Fibroblast of lung (primary cell): Measurements from ENCODE around the gene POLR2L. TPM values are rescaled to one million over a fixed set of nuclear protein-coding genes. Genes with fewer than 3 reads are reported as not detected.

ENCODE experiments used
- DNase-seq, 2 donors: peaks; one replicate each; pipeline versions ENCODE4 v3.0.0 to v3.0.0-alpha.2; 2010; ENCODE audit warnings: low read depth in 2 of 2
- H2AFZ ChIP-seq: 2 replicates; pipeline ENCODE4 v1.5.1; 2012; ENCODE audit warnings: low read length, control low read depth, inconsistent platforms
- H3K27ac ChIP-seq: 2 replicates; pipeline ENCODE4 v1.5.1; 2011; ENCODE audit warnings: low read length, control low read depth; ENCODE audit not compliant: insufficient read depth
- H3K27me3 ChIP-seq: 2 replicates; pipeline ENCODE4 v1.5.1; 2011; ENCODE audit warnings: mild to moderate bottlenecking, low read length; ENCODE audit not compliant: control insufficient read depth, insufficient read depth
- H3K36me3 ChIP-seq: 2 replicates; pipeline ENCODE4 v1.5.1; 2011; ENCODE audit warnings: low read length; ENCODE audit not compliant: control insufficient read depth, insufficient read depth
- H3K4me1 ChIP-seq: 2 replicates; pipeline ENCODE4 v1.5.1; 2011; ENCODE audit warnings: low read length; ENCODE audit not compliant: control insufficient read depth, insufficient read depth; ENCODE audit errors: extremely low read depth
- H3K4me2 ChIP-seq: 2 replicates; pipeline ENCODE4 v1.5.1; 2011; ENCODE audit warnings: low read length, control low read depth; ENCODE audit not compliant: insufficient read depth; ENCODE audit errors: extremely low read depth
- H3K4me3 ChIP-seq, 4 experiments: fragments of 200-600 bp in 1 of 4; sonication (generic) in 1 of 4; replicated peaks in 1 of 4; 2 replicates each; pipeline ENCODE4 v1.5.1; 2011 to 2016; ENCODE audit warnings: low read length in 4 of 4, low read depth in 3 of 4, mild to moderate bottlenecking in 3 of 4, control low read depth in 2 of 4, inconsistent platforms in 1 of 4, mixed read lengths in 1 of 4; ENCODE audit not compliant: insufficient read depth in 1 of 4; ENCODE audit errors: control extremely low read depth in 1 of 4
- H3K79me2 ChIP-seq: 2 replicates; pipeline ENCODE4 v1.5.1; 2012; ENCODE audit warnings: mild to moderate bottlenecking, low read length, inconsistent platforms; ENCODE audit not compliant: control insufficient read depth, insufficient read depth
- H3K9ac ChIP-seq: 2 replicates; pipeline ENCODE4 v1.5.1; 2011; ENCODE audit warnings: mild to moderate bottlenecking, low read length, control low read depth; ENCODE audit not compliant: insufficient read depth
- H3K9me3 ChIP-seq: 2 replicates; pipeline ENCODE4 v1.5.1; 2012; ENCODE audit warnings: low read depth, low read length; ENCODE audit not compliant: control insufficient read depth, insufficient read depth
- H4K20me1 ChIP-seq: 2 replicates; pipeline ENCODE4 v1.5.1; 2011; ENCODE audit warnings: low read length; ENCODE audit not compliant: control insufficient read depth, insufficient read depth; ENCODE audit errors: extremely low read depth
- EZH2 ChIP-seq: IDR thresholded peaks from 2 replicates; pipeline ENCODE4 v1.5.1; 2012; ENCODE audit warnings: low read length, control low read depth, mild to moderate bottlenecking; ENCODE audit errors: missing control alignments
- polyA plus RNA-seq, 2 donors: library from polyadenylated mRNA; depleted of rRNA in 1 of 2; stranded (reverse) in 1 of 2; unstranded in 1 of 2; fragments of >200 nt; gene quantifications; 2 replicates each; pipeline ENCODE4 v1.2.1, GENCODE V29; 2011 to 2012; ENCODE audit warnings: missing spikeins in 1 of 2
- total RNA-seq: library from RNA; depleted of rRNA; stranded (reverse); fragments of >200 nt; gene quantifications from 2 replicates; pipeline ENCODE4 v1.2.1, GENCODE V29; 2014
- TF ChIP-seq, protein P1 (sequence below), 2 donors: IDR thresholded peaks in 1 of 2; conservative IDR thresholded peaks in 1 of 2; 1 replicate in 1 of 2; 2 replicates in 1 of 2; pipeline ENCODE4 v1.5.1; 2011 to 2012; ENCODE audit warnings: low read length in 2 of 2, control low read depth in 1 of 2, inconsistent platforms in 1 of 2, low read depth in 1 of 2, mild to moderate bottlenecking in 1 of 2

Gene POLR2L
- total and polyA plus RNA-seq, 2 donors (not counting 1 experiment from before 2014, with no cell fraction given), result 181 to 196 TPM

DNA sequence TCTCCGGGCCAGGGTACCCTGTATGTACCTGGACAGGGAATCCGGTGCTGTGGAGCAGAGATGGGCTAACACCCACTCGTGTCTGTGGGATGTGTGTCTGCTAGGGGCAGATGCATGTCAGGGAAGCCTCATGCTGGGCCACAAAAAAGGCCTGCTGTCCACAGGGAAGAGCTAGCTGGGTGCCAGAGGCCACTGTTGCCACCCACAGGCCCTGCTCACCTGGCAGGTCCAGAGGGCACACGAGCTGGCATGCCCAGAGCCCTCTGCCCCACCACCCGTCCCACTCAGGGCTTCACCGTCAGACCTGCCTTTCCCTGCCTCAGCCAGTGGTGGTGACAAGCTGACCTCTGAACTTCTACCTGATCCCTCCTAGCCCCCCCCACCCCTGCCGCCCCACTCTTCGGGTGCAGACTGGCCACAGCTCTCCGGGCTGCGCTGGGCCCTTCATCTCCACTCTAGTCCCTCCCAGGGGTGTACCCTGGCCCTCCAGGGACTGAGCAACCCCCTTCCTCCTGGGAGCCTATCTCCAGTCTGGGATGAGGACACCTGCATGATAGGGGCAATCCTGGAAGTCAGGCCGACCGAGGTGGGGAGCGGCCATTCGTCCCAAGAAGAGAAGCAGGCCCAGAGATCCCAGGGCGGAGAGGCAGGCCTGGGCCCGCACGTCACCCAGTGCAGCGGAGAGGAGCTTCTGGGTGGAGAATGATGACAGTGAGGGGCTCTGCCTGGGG is 45.6 kb downstream of the POLR2L start:
- DNase-seq, result no peak
- Histone ChIP-seq H3K9ac (peak overlapping the region; percentile 78), H3K4me1 (peaks cover 7% of the 10 kb centered on the region), H3K4me2 (peak overlapping the region; percentile 100), H3K79me2 (peaks cover 17% of the 10 kb centered on the region), H3K27ac (peak overlapping the region; percentile 88), H3K27me3 (no peaks in the 10 kb centered on the region), H3K4me3 (peak overlapping the region; percentile 62 to 87 (median 74)), H3K9me3 (no peaks in the 10 kb centered on the region), H2AFZ (peak overlapping the region; percentile 17), H3K36me3 (peaks cover 24% of the 10 kb centered on the region), H4K20me1 (no peaks in the 10 kb centered on the region)
- TF ChIP-seq EZH2, result no peak
- TF ChIP-seq, protein P1, sequence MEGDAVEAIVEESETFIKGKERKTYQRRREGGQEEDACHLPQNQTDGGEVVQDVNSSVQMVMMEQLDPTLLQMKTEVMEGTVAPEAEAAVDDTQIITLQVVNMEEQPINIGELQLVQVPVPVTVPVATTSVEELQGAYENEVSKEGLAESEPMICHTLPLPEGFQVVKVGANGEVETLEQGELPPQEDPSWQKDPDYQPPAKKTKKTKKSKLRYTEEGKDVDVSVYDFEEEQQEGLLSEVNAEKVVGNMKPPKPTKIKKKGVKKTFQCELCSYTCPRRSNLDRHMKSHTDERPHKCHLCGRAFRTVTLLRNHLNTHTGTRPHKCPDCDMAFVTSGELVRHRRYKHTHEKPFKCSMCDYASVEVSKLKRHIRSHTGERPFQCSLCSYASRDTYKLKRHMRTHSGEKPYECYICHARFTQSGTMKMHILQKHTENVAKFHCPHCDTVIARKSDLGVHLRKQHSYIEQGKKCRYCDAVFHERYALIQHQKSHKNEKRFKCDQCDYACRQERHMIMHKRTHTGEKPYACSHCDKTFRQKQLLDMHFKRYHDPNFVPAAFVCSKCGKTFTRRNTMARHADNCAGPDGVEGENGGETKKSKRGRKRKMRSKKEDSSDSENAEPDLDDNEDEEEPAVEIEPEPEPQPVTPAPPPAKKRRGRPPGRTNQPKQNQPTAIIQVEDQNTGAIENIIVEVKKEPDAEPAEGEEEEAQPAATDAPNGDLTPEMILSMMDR (conservative IDR thresholded peaks at IDR 0.05 in 1 of 2, IDR thresholded peaks at IDR 0.05 in 1 of 2; ENCODE audit: low read depth in 1 of 2, low read length in 2 of 2), result no peak

DNA sequence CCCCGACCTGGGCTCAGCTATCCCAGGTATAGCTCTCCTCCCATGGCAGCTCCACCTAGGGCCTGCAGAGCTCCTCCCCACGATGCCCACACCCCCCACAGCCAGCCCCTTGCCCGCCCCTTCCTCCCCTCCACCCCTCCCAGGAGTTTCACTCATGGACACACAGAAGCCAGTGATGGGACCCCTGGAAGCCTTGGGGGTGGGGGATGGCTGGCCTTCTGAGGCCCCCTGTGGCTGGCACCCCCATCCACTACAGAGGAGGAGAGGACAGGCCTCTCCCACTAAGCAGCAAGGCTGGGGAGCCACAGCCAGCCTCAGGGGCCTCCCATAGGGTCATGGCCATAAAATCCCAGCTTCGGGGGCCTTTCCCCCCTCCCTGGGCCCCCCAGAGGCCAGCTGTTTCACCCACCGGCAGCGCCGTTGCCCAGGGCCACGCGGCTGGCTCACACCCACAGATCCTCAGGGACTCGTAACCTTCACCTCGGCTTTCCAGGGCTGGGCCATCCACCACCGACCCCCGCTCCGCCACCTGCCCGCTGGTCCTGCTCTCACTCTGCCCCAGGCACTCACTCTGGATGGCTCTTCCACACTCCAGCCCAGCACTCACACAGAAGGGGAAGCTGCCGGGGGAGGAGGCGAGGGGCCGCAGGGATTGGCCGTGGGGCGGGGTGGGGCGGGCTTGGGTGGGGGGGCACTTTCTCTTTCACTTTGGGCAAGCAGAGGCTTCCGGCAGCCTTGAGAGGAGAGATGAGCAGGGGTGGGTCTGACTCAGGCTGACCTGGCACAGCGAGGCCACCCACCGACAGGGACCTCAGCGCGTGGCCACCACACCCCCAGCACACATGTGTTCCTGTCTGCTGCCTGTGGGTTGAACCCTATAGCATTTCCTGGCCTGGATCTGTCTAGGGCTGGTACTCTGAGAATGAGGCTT is 46.4 kb downstream of the POLR2L start:
- no peak overlapping the region for H2AFZ ChIP-seq
- TF ChIP-seq EZH2, result no peak
- TF ChIP-seq, protein P1 (conservative IDR thresholded peaks at IDR 0.05 in 1 of 2, IDR thresholded peaks at IDR 0.05 in 1 of 2; ENCODE audit: low read depth in 1 of 2, low read length in 2 of 2), result no peak
- H3K9me3 ChIP-seq, result no peaks in the 10 kb centered on the region
- H3K4me3 ChIP-seq, result peak overlapping the region; percentile 62 to 87 (median 74)
- H4K20me1 ChIP-seq, result no peaks in the 10 kb centered on the region
- peak; percentile 77 to 79 for DNase-seq
- peaks cover 17% of the 10 kb centered on the region for H3K79me2 ChIP-seq
- peak overlapping the region; percentile 100 for H3K4me2 ChIP-seq
- H3K4me1 ChIP-seq, result peaks cover 7% of the 10 kb centered on the region
- peaks cover 19% of the 10 kb centered on the region for H3K36me3 ChIP-seq
- H3K27me3 ChIP-seq, result no peaks in the 10 kb centered on the region
- peak overlapping the region; percentile 88 for H3K27ac ChIP-seq
- H3K9ac ChIP-seq, result peak overlapping the region; percentile 78
